NCI-H345 (cell line): ENCODE data around the gene ZDHHC14.
"Not testable (repeated sequence)": the region's sequence is repeated elsewhere in the genome, so short reads cannot be mapped to it uniquely, and the experiment has no call there.

Experiments used
- DNase-seq: peaks from one replicate; lab custom pipeline; 2025; lab: John Stamatoyannopoulos, UW

Gene ZDHHC14

GRCh38 chr6:157381631-157382621 lies 936 bp downstream of the ZDHHC14 start:
- peak; percentile 29 for DNase-seq

- no peak for DNase-seq
Measured at GRCh38 chr6:157382821-157383220, 1.8 kb downstream of the ZDHHC14 start.

- no peak for DNase-seq
Measured at GRCh38 chr6:157383471-157383870, 2.5 kb downstream of the ZDHHC14 start.

GRCh38 chr6:157384962-157385361 lies 4.0 kb downstream of the ZDHHC14 start:
- not testable (repeated sequence) for DNase-seq

GRCh38 chr6:157385482-157385881 lies 4.5 kb downstream of the ZDHHC14 start:
- DNase-seq = no peak

- DNase-seq = no peak
Measured at GRCh38 chr6:157386023-157386422, 5.0 kb downstream of the ZDHHC14 start.

- DNase-seq = no peak
Measured at GRCh38 chr6:157386454-157386853, 5.5 kb downstream of the ZDHHC14 start.

- no peak for DNase-seq
Measured at GRCh38 chr6:157388924-157389323, 7.9 kb downstream of the ZDHHC14 start.

GRCh38 chr6:157390273-157391060 lies 9.5 kb downstream of the ZDHHC14 start:
- DNase-seq = no peak

- DNase-seq = no peak
Measured at GRCh38 chr6:157392927-157393668, 12.1 kb downstream of the ZDHHC14 start.

GRCh38 chr6:157393669-157394327 lies 12.8 kb downstream of the ZDHHC14 start:
- DNase-seq = no peak

- not testable (repeated sequence) for DNase-seq
Measured at GRCh38 chr6:157395199-157395598, 14.2 kb downstream of the ZDHHC14 start.

GRCh38 chr6:157396026-157396425 lies 15.0 kb downstream of the ZDHHC14 start:
- no peak for DNase-seq

GRCh38 chr6:157397660-157398059 lies 16.7 kb downstream of the ZDHHC14 start:
- no peak for DNase-seq

- no peak for DNase-seq
Measured at GRCh38 chr6:157398151-157398550, 17.2 kb downstream of the ZDHHC14 start.

- no peak for DNase-seq
Measured at GRCh38 chr6:157400676-157401075, 19.7 kb downstream of the ZDHHC14 start.

GRCh38 chr6:157401734-157402338 lies 20.8 kb downstream of the ZDHHC14 start:
- peak; percentile 12 for DNase-seq

GRCh38 chr6:157402996-157403685 lies 22.2 kb downstream of the ZDHHC14 start:
- DNase-seq = no peak

- peak; percentile 68 for DNase-seq
Measured at GRCh38 chr6:157403686-157404051, 22.7 kb downstream of the ZDHHC14 start.

- no peak for DNase-seq
Measured at GRCh38 chr6:157405986-157406385, 25.0 kb downstream of the ZDHHC14 start.

- no peak for DNase-seq
Measured at GRCh38 chr6:157406661-157407060, 25.7 kb downstream of the ZDHHC14 start.
